ENCODE data around the gene DOCK3.

DNA sequence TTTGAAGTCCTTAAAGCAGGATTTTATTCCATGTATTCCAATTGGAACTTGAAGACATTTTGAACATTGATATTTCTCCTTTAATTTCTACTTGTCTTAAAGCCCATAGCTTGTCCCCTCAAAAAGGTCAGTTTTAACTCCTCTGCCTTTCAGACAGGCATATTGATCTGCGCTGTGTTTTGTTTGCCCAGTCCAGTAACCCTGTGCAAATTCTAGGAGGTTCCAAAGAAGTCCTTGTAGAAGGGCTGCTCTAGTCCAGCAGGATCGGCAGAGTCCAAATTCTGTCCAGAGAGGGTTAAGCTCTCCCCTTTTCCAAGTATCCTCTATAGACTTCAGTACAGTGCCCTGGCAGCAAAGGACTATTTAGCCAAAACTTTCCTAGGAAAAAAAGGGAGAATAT lies 604.7 kb downstream of the DOCK3 start:
- TF ChIP-seq, protein P1, sequence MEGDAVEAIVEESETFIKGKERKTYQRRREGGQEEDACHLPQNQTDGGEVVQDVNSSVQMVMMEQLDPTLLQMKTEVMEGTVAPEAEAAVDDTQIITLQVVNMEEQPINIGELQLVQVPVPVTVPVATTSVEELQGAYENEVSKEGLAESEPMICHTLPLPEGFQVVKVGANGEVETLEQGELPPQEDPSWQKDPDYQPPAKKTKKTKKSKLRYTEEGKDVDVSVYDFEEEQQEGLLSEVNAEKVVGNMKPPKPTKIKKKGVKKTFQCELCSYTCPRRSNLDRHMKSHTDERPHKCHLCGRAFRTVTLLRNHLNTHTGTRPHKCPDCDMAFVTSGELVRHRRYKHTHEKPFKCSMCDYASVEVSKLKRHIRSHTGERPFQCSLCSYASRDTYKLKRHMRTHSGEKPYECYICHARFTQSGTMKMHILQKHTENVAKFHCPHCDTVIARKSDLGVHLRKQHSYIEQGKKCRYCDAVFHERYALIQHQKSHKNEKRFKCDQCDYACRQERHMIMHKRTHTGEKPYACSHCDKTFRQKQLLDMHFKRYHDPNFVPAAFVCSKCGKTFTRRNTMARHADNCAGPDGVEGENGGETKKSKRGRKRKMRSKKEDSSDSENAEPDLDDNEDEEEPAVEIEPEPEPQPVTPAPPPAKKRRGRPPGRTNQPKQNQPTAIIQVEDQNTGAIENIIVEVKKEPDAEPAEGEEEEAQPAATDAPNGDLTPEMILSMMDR (IDR thresholded peaks at IDR 0.05 in 2 of 3, conservative IDR thresholded peaks at IDR 0.05 in 1 of 3; ENCODE audit: control insufficient read depth in 2 of 3, extremely low read depth in 1 of 3, insufficient read depth in 1 of 3, low read depth in 3 of 3, low read length in 3 of 3): no peak
- TF ChIP-seq MYC (IDR thresholded peaks at IDR 0.05; ENCODE audit: insufficient read depth, insufficient read length, insufficient replicate concordance, low read length, severe bottlenecking): no peak
- TF ChIP-seq ESRRA (IDR thresholded peaks at IDR 0.05; ENCODE audit: low read length): no peak
- no peak for TF ChIP-seq FOXM1 (IDR thresholded peaks at IDR 0.05; ENCODE audit: low read depth, low read length)
- TF ChIP-seq, protein P2, sequence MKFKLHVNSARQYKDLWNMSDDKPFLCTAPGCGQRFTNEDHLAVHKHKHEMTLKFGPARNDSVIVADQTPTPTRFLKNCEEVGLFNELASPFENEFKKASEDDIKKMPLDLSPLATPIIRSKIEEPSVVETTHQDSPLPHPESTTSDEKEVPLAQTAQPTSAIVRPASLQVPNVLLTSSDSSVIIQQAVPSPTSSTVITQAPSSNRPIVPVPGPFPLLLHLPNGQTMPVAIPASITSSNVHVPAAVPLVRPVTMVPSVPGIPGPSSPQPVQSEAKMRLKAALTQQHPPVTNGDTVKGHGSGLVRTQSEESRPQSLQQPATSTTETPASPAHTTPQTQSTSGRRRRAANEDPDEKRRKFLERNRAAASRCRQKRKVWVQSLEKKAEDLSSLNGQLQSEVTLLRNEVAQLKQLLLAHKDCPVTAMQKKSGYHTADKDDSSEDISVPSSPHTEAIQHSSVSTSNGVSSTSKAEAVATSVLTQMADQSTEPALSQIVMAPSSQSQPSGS (IDR thresholded peaks at IDR 0.05; ENCODE audit: low read length): no peak
- no peak for TF ChIP-seq CEBPB (IDR thresholded peaks at IDR 0.05; ENCODE audit: borderline replicate concordance in 1 of 2, low read depth in 2 of 2, low read length in 2 of 2)
- TF ChIP-seq GABPA (IDR thresholded peaks at IDR 0.05; ENCODE audit: low read depth): no peak
- no peak for TF ChIP-seq CHD2 (IDR thresholded peaks at IDR 0.05; ENCODE audit: borderline replicate concordance, low read depth, low read length)
- TF ChIP-seq MAX (IDR thresholded peaks at IDR 0.05; ENCODE audit: low read depth, low read length): no peak
- no peak for TF ChIP-seq SIN3A (IDR thresholded peaks at IDR 0.05; ENCODE audit: low read depth, low read length)
- TF ChIP-seq ZNF274 (IDR thresholded peaks at IDR 0.05; ENCODE audit: insufficient read depth, insufficient read length): no peak
- TF ChIP-seq BHLHE40 (IDR thresholded peaks at IDR 0.05; ENCODE audit: borderline replicate concordance in 1 of 2, low read depth in 2 of 2, low read length in 1 of 2): no peak
- TF ChIP-seq TCF12 (IDR thresholded peaks at IDR 0.05; ENCODE audit: low read depth, low read length): no peak
- no peak for TF ChIP-seq SMC3 (IDR thresholded peaks at IDR 0.05; ENCODE audit: borderline replicate concordance, low read length)
